PC-3 (cell line): ENCODE data around the gene MKNK1. TPM values are rescaled to one million over a fixed set of nuclear protein-coding genes. Genes with fewer than 3 reads are reported as not detected.
A peak's percentile ranks its signal among the peaks of the same experiment; 100 is the strongest.

Experiments used
- ATAC-seq: fragments of 200-7000 bp; cut with Tn5 transposase; 2 replicates; pipeline ENCODE4 v1.9.1; 2020; ENCODE audit warnings: mild to moderate bottlenecking, moderate library complexity
- BruUV-seq: library from RNA; stranded (reverse); fragments of 400-500 nt; replicated peaks from 2 replicates; lab custom pipeline; 2021; lab: Mats Ljungman, UMichigan
- CTCF ChIA-PET: fragments of 300-600 bp; sonication (Branson Sonifier 250); formaldehyde crosslinking; loops from one replicate; lab custom pipeline; 2022; ENCODE audit warnings: antibody characterized with exemption; lab: Charles Lee
- POLR2A ChIA-PET: fragments of 300-600 bp; sonication (Branson Sonifier 250); formaldehyde crosslinking; loops from one replicate; lab custom pipeline; 2022; ENCODE audit warnings: antibody characterized with exemption; ENCODE audit not compliant: unreplicated experiment; lab: Charles Lee
- DNase-seq: peaks from one replicate; pipeline ENCODE4 v3.0.0-alpha.2; 2015
- H2AFZ ChIP-seq: fragments of 300-600 bp; sonication (generic); 2 replicates; pipeline ENCODE4 v1.6.0; 2016; ENCODE audit warnings: antibody characterized with exemption, low read length
- H3F3A ChIP-seq: fragments of 300-600 bp; sonication (generic); one replicate; pipeline ENCODE4 v1.6.0; 2017; ENCODE audit warnings: antibody characterized with exemption, low read length, control low read depth, mild to moderate bottlenecking; ENCODE audit not compliant: unreplicated experiment
- H3K27ac ChIP-seq: fragments of 300-600 bp; sonication (generic); 2 replicates; pipeline ENCODE4 v1.5.1; 2016; ENCODE audit warnings: mild to moderate bottlenecking, low read length
- H3K27me3 ChIP-seq: fragments of 300-600 bp; sonication (generic); 2 replicates; pipeline ENCODE4 v1.6.1; 2016; ENCODE audit warnings: low read length, mixed read lengths
- H3K36me3 ChIP-seq: fragments of 300-600 bp; sonication (generic); 2 replicates; pipeline ENCODE4 v1.6.1; 2016; ENCODE audit warnings: low read depth, mixed run types, low read length, mixed read lengths
- H3K4me1 ChIP-seq: fragments of 300-600 bp; sonication (generic); 2 replicates; pipeline ENCODE4 v1.5.1; 2016; ENCODE audit warnings: low read length; ENCODE audit not compliant: insufficient read depth
- H3K4me2 ChIP-seq: fragments of 300-600 bp; sonication (generic); 2 replicates; pipeline ENCODE4 v1.6.0; 2016; ENCODE audit warnings: low read length
- H3K4me3 ChIP-seq: fragments of 300-600 bp; sonication (generic); 2 replicates; pipeline ENCODE4 v1.5.1; 2016; ENCODE audit warnings: mild to moderate bottlenecking, low read length, mixed read lengths
- H3K79me2 ChIP-seq: fragments of 300-600 bp; sonication (generic); 2 replicates; pipeline ENCODE4 v1.6.1; 2017; ENCODE audit warnings: low read length, mixed read lengths
- H3K9ac ChIP-seq: fragments of 300-600 bp; sonication (generic); 2 replicates; pipeline ENCODE4 v1.6.0; 2016; ENCODE audit warnings: mild to moderate bottlenecking, low read length
- H3K9me2 ChIP-seq: fragments of 300-600 bp; sonication (generic); replicated peaks from 2 replicates; pipeline ENCODE4 v1.6.1; 2016; ENCODE audit warnings: mixed run types, low read length, mixed read lengths
- H3K9me3 ChIP-seq: fragments of 300-600 bp; sonication (generic); 2 replicates; pipeline ENCODE4 v1.6.1; 2016; ENCODE audit warnings: low read length, mixed read lengths
- H4K20me1 ChIP-seq: fragments of 300-600 bp; sonication (generic); 2 replicates; pipeline ENCODE4 v1.6.1; 2016; ENCODE audit warnings: low read length, mixed read lengths
- EZH2 ChIP-seq: fragments of 300-600 bp; sonication (generic); IDR thresholded peaks from one replicate; pipeline ENCODE4 v1.6.1; 2017; ENCODE audit warnings: antibody characterized with exemption, mild to moderate bottlenecking, low read length; ENCODE audit not compliant: unreplicated experiment
- EZH2phosphoT487 ChIP-seq: fragments of 300-600 bp; sonication (generic); IDR thresholded peaks from 2 replicates; pipeline ENCODE4 v1.6.1; 2018; ENCODE audit warnings: mild to moderate bottlenecking, antibody characterized with exemption, low read length, borderline replicate concordance
- intact Hi-C: fragments of 100-400 bp; cut with micrococcal nuclease; formaldehyde crosslinking; loops from 2 replicates; pipeline ENCODE4 v1.9.0; 2023
- total RNA-seq: library from RNA; depleted of rRNA; stranded (reverse); fragments of >200 nt; gene quantifications from 2 replicates; pipeline ENCODE4 v1.2.3, GENCODE V29; 2014
- TF ChIP-seq, protein P1 (sequence below): fragments of 300-600 bp; sonication (generic); conservative IDR thresholded peaks from 2 replicates; pipeline ENCODE4 v1.5.1; 2017; ENCODE audit warnings: antibody characterized with exemption, low read depth, mild to moderate bottlenecking, low read length

Gene MKNK1
- total RNA-seq, 1 experiment from 2014 or later: 36.8 TPM

DNA sequence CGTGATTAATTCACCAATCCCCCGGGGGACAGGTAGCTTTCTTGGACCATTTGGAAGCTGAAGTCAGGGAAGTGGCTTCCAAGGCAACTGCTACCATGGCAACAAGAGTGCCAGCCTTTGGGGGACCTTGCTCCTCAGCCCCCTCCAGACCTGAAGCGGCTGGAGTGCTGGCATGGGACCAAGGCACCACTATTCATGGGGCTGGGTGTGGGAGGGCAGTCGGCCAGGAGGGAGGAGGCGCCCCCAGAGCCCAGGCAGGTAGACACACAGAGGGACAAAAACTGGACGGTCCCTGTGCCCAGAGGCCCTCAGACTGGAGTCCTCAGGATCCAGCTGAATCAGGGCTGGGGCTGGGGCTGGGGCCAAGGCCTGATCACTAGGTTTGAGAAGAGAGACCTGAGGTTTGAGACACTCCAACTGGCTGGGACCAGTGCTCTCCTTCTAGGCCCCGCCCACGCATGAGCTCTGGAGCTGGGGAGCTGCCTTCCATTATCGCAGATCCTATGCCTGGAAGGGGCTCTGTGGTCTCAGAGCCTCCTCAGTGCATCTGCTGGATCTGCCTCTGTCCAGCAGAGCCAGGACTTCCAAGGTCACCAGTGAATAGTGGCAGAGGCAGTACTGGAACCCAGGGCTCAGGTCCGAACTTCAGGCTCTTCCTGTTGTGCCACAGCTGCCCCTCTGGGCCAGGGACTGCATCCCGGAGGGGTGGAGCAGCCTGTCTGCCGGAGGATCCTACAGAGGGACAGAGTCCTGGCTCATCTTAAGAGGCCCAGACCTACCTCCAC, 49.3 kb downstream of the MKNK1 start:
- Histone ChIP-seq H3K27ac (no peak overlapping the region), H3K9me2 (no peaks in the 10 kb centered on the region), H3K79me2 (no peaks in the 10 kb centered on the region), H4K20me1 (no peaks in the 10 kb centered on the region), H3K9me3 (no peaks in the 10 kb centered on the region), H3K9ac (no peak overlapping the region), H3K4me3 (no peak overlapping the region), H3F3A (no peaks in the 10 kb centered on the region), H3K27me3 (no peaks in the 10 kb centered on the region), H3K36me3 (no peaks in the 10 kb centered on the region), H3K4me2 (no peak overlapping the region), H2AFZ (no peak overlapping the region), H3K4me1 (peaks cover 11% of the 10 kb centered on the region)
- ChIA-PET POLR2A (no interaction called here), CTCF (no interaction called here)
- TF ChIP-seq, protein P1, sequence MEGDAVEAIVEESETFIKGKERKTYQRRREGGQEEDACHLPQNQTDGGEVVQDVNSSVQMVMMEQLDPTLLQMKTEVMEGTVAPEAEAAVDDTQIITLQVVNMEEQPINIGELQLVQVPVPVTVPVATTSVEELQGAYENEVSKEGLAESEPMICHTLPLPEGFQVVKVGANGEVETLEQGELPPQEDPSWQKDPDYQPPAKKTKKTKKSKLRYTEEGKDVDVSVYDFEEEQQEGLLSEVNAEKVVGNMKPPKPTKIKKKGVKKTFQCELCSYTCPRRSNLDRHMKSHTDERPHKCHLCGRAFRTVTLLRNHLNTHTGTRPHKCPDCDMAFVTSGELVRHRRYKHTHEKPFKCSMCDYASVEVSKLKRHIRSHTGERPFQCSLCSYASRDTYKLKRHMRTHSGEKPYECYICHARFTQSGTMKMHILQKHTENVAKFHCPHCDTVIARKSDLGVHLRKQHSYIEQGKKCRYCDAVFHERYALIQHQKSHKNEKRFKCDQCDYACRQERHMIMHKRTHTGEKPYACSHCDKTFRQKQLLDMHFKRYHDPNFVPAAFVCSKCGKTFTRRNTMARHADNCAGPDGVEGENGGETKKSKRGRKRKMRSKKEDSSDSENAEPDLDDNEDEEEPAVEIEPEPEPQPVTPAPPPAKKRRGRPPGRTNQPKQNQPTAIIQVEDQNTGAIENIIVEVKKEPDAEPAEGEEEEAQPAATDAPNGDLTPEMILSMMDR: no peak
- TF ChIP-seq EZH2 (no peak), EZH2phosphoT487 (no peak)
- no peak for ATAC-seq
- intact Hi-C loops: no loop called here
- no TSS peak for BruUV-seq
- DNase-seq: no peak

DNA sequence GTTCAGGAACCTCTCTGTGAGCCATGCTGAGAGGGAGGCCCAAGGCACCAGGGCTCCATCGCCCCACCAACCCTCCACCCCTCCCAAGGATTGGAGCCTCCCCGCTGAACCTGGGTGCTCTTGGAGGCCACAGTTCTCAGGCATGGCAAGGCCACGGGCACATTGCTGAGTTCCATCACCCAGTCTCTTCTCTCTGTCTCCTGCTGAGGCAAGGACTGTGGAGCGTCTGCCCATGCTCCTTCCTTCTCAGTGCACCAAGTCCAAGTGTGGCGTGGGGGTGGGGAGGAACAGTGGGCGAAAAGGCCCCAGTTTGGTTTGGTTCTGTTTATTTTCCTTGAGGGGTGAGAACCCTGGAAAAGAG, 49.9 kb downstream of the MKNK1 start:
- Histone ChIP-seq H3K36me3 (no peaks in the 10 kb centered on the region), H3K4me3 (no peak overlapping the region), H3K9me3 (no peaks in the 10 kb centered on the region), H3K9me2 (no peaks in the 10 kb centered on the region), H2AFZ (no peak overlapping the region), H4K20me1 (no peaks in the 10 kb centered on the region), H3K79me2 (no peaks in the 10 kb centered on the region), H3K9ac (no peak overlapping the region), H3K4me2 (no peak overlapping the region), H3K27ac (no peak overlapping the region), H3F3A (no peaks in the 10 kb centered on the region), H3K4me1 (peaks cover 11% of the 10 kb centered on the region), H3K27me3 (no peaks in the 10 kb centered on the region)
- DNase-seq (no peak), ATAC-seq (no peak)
- POLR2A ChIA-PET: no interaction called here
- intact Hi-C loops: no loop called here
- no TSS peak for BruUV-seq
- TF ChIP-seq EZH2 (no peak), EZH2phosphoT487 (no peak)
- TF ChIP-seq, protein P1: no peak
- CTCF ChIA-PET: no interaction called here

DNA sequence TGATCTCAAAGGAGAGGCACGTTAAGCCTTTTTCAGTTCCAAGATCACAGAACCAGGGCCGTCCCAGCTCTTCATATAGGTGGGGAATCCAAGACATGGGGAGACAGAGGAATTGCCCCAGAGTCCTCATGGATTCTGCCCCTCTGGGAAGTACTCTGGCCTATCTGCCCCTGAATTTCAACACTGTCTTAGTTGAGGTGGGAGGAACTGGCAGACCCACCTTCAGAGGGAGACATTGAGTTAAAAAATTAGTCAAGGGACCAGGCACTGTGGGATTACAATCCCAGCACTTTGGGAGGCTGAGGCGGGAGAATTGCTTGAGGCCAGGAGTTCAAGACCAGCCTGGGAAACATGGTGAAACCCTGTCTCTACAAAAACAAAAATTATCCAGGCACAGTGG, 50.6 kb downstream of the MKNK1 start:
- ATAC-seq (no peak), DNase-seq (no peak)
- intact Hi-C loops: no loop called here
- Histone ChIP-seq H3K9me2 (no peaks in the 10 kb centered on the region), H2AFZ (no peak overlapping the region), H4K20me1 (no peaks in the 10 kb centered on the region), H3K36me3 (no peaks in the 10 kb centered on the region), H3K4me1 (peaks cover 11% of the 10 kb centered on the region), H3K4me2 (no peak overlapping the region), H3K4me3 (no peak overlapping the region), H3K9me3 (no peaks in the 10 kb centered on the region), H3K9ac (no peak overlapping the region), H3F3A (no peaks in the 10 kb centered on the region), H3K27ac (no peak overlapping the region), H3K79me2 (no peaks in the 10 kb centered on the region), H3K27me3 (no peaks in the 10 kb centered on the region)
- POLR2A ChIA-PET: no interaction called here
- BruUV-seq: no TSS peak
- CTCF ChIA-PET: no interaction called here
- TF ChIP-seq EZH2: no peak
- TF ChIP-seq, protein P1: 0 out of 2 replicates have a peak, but pooled peaks have one; percentile 22
- TF ChIP-seq EZH2phosphoT487: no peak
